ENCODE measurements around the gene APIP.

APIP gene

DNA sequence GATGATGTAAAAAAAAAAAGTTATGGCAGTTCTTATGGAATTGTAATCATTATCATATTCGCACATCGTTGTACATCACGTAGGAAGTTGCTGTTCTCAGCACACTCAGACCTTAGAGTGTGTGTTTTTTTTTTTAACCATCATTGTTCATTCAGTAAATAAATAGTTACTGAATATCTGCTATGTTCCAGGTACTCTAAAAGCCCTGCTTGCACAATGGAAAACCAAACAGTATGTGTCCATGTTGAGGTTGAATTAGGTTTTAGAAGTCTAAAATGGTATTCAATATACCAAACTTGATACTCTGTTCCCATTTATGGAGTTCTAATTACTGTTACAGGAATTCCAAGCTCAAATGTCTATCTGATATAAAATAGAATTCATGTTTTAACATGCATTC is 41.4 kb upstream of the APIP start:
- no peak overlapping the region for H3K4me3 ChIP-seq (ENCODE audit: low read depth, low read length)
- no peak for DNase-seq (ENCODE audit: low read depth, low spot score)
- in situ Hi-C loops (cut with HindIII; ENCODE audit: low sequenced_read_pairs), result no loop called here
- TF ChIP-seq, protein P1, sequence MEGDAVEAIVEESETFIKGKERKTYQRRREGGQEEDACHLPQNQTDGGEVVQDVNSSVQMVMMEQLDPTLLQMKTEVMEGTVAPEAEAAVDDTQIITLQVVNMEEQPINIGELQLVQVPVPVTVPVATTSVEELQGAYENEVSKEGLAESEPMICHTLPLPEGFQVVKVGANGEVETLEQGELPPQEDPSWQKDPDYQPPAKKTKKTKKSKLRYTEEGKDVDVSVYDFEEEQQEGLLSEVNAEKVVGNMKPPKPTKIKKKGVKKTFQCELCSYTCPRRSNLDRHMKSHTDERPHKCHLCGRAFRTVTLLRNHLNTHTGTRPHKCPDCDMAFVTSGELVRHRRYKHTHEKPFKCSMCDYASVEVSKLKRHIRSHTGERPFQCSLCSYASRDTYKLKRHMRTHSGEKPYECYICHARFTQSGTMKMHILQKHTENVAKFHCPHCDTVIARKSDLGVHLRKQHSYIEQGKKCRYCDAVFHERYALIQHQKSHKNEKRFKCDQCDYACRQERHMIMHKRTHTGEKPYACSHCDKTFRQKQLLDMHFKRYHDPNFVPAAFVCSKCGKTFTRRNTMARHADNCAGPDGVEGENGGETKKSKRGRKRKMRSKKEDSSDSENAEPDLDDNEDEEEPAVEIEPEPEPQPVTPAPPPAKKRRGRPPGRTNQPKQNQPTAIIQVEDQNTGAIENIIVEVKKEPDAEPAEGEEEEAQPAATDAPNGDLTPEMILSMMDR (IDR thresholded peaks at IDR 0.05; ENCODE audit: low read depth, low read length), result no peak

DNA sequence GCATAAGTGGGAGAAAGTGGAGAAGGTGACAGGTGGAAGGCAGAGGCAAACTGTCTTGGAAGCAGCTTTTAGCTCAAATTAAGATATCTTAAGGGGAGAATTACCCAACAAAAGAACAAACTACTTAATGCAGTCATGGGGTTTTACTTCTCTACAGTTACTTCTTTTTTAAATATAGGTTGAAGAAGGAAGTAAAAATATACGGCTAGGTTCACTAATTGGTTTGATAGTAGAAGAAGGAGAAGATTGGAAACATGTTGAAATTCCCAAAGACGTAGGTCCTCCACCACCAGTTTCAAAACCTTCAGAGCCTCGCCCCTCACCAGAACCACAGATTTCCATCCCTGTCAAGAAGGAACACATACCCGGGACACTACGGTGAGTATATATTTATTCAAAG is 41.0 kb upstream of the APIP start:
- no peak overlapping the region for H3K4me3 ChIP-seq (ENCODE audit: low read depth, low read length)
- in situ Hi-C loops (cut with HindIII; ENCODE audit: low sequenced_read_pairs), result no loop called here
- DNase-seq (ENCODE audit: low read depth, low spot score), result no peak
- TF ChIP-seq, protein P1 (IDR thresholded peaks at IDR 0.05; ENCODE audit: low read depth, low read length), result no peak

DNA sequence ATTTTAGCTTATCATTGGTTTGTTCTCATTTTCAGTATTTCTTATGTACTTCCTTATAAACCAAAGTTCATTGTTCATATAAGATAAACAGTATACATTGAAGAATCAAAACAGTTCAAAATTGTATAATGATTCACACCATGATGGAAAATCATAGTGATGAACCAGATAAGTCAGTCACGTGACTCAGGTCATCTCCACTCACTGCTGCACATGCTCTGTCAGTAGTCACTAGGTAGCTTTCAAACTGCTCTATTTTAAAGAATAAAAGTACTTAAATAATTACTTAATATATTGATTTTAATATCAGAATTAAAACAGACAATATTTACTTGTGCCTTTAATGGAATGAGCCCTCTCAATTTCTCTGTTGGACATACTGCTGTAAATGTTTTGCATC is 37.8 kb upstream of the APIP start:
- in situ Hi-C loops (cut with HindIII; ENCODE audit: low sequenced_read_pairs), result no loop called here
- TF ChIP-seq, protein P1 (IDR thresholded peaks at IDR 0.05; ENCODE audit: low read depth, low read length), result no peak
- DNase-seq (ENCODE audit: low read depth, low spot score), result no peak
- no peak overlapping the region for H3K4me3 ChIP-seq (ENCODE audit: low read depth, low read length)

DNA sequence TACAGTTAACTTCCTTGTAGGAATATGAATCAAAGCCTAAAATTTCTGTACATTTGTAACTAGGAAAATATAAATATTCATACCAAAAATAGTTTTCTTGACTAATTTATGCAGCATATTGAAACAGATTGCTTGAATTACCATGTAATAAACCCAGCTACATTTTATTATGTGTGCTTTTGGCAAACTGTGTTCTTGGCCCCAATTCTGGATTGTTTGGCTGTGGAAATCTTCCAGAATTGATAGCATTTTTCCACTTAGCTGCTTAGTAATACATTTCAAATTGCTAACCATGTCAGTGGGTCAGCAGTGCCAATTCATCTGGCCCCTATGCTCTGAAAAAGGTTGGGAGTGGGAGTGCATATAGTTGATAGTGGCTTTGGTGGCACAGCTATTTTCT is 32.5 kb upstream of the APIP start:
- DNase-seq (ENCODE audit: low read depth, low spot score), result peak; percentile 17

DNA sequence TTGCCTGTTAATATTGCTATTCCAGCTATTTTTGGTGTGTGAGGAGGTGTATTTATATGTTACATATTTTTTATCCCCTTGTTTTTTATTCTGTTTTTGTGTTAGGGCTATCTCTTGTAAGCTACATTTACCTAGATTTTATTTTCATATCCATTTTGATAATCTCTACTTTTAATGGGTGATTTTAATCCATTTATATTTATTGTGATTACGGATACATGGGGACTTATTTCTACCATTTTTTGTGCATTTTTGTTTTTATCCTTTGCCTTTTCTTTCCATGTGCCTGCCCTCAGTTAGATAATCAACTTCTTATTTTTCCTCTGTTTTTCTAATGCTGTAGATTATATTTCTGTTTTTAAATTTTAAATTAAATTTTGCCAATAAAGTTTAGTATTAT is 28.5 kb upstream of the APIP start:
- H3K4me3 ChIP-seq (ENCODE audit: low read depth, low read length), result no peak overlapping the region
- in situ Hi-C loops (cut with HindIII; ENCODE audit: low sequenced_read_pairs), result no loop called here
- TF ChIP-seq, protein P1 (IDR thresholded peaks at IDR 0.05; ENCODE audit: low read depth, low read length), result no peak

More for the DNA sequence above, 32.5 kb upstream of the APIP start:
- H3K4me3 ChIP-seq (ENCODE audit: low read depth, low read length), result no peak overlapping the region
- TF ChIP-seq, protein P1 (IDR thresholded peaks at IDR 0.05; ENCODE audit: low read depth, low read length), result no peak
- in situ Hi-C loops (cut with HindIII; ENCODE audit: low sequenced_read_pairs), result no loop called here

DNA sequence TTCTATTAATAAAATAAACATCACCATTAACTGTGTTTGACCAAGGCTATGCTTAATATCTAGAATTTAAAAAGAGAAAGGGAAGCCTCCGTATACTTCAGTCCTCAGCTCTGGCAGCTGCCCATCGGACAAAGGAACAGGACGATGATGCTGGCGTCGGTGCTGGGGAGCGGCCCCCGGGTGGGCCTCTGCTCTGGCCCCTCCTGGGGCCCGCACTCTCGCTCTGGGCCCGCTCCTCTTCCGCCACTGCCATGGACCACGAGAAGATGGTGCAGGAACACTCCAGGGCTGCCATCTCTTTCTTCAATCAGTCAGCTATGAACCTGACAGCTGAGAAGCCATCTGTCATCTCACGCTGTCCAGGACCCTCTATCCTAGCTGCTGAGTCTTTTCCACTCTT is 25.5 kb upstream of the APIP start:
- H3K4me3 ChIP-seq (ENCODE audit: low read depth, low read length), result no peak overlapping the region
- in situ Hi-C loops (cut with HindIII; ENCODE audit: low sequenced_read_pairs), result no loop called here
- TF ChIP-seq, protein P1 (IDR thresholded peaks at IDR 0.05; ENCODE audit: low read depth, low read length), result no peak
- no peak for DNase-seq (ENCODE audit: low read depth, low spot score)

More for the DNA sequence above, 28.5 kb upstream of the APIP start:
- DNase-seq (ENCODE audit: low read depth, low spot score), result no peak

Data from astrocyte of the spinal cord (primary cell).